GM19372 (cell line): Measurements from ENCODE around the gene NDRG2.

Experiments used
- ATAC-seq: cut with Tn5 transposase; IDR thresholded peaks from one replicate; pipeline ENCODE4 v1.9.1; 2021; ENCODE audit warnings: mild to moderate bottlenecking, low read depth, moderate library complexity; ENCODE audit not compliant: unreplicated experiment

The NDRG2 gene

GRCh38 chr14:20980906-20981305 is 44.0 kb downstream of the NDRG2 start:
- no peak for ATAC-seq

- ATAC-seq: no peak
Measured at GRCh38 chr14:20978687-20979086, 46.2 kb downstream of the NDRG2 start.

GRCh38 chr14:20976291-20976690 is 48.6 kb downstream of the NDRG2 start:
- ATAC-seq: no peak

GRCh38 chr14:20973501-20973900 is 51.4 kb downstream of the NDRG2 start:
- ATAC-seq: no peak

- peak; percentile 20 for ATAC-seq
Measured at GRCh38 chr14:20971705-20972021, 53.2 kb downstream of the NDRG2 start.

- ATAC-seq: peak; percentile 90
Measured at GRCh38 chr14:20970983-20971704, 53.7 kb downstream of the NDRG2 start.

- ATAC-seq: peak; percentile 4
Measured at GRCh38 chr14:20970647-20970982, 54.2 kb downstream of the NDRG2 start.

GRCh38 chr14:20969336-20969735 is 55.5 kb downstream of the NDRG2 start:
- ATAC-seq: no peak
